Measurements from ENCODE around the gene MTHFD2L.
A peak's percentile ranks its signal among the peaks of the same experiment; 100 is the strongest.

Gene MTHFD2L

GRCh38 chr4:74132944-74133343 is 25.0 kb upstream of the MTHFD2L start:
- no peak for DNase-seq (ENCODE audit: low spot score)

- peak; percentile 40 for DNase-seq (ENCODE audit: low spot score)
Measured at GRCh38 chr4:74133786-74134499, 24.0 kb upstream of the MTHFD2L start.

- no peak for DNase-seq (ENCODE audit: low spot score)
Measured at GRCh38 chr4:74134500-74134852, 23.4 kb upstream of the MTHFD2L start.

- DNase-seq (ENCODE audit: low spot score) = no peak
Measured at GRCh38 chr4:74146581-74147129, 11.3 kb upstream of the MTHFD2L start.

- DNase-seq (ENCODE audit: low spot score) = no peak
Measured at GRCh38 chr4:74148205-74148604, 9.7 kb upstream of the MTHFD2L start.

GRCh38 chr4:74152836-74153235 is 5.1 kb upstream of the MTHFD2L start:
- no peak for DNase-seq (ENCODE audit: low spot score)

- no peak for DNase-seq (ENCODE audit: low spot score)
Measured at GRCh38 chr4:74156521-74156920, 1.4 kb upstream of the MTHFD2L start.

GRCh38 chr4:74157154-74157553 is 764 bp upstream of the MTHFD2L start:
- no peak for DNase-seq (ENCODE audit: low spot score)

GRCh38 chr4:74158466-74159142 is 686 bp downstream of the MTHFD2L start:
- peak; percentile 56 for DNase-seq (ENCODE audit: low spot score)

- DNase-seq (ENCODE audit: low spot score) = no peak
Measured at GRCh38 chr4:74159143-74159709, 1.3 kb downstream of the MTHFD2L start.

GRCh38 chr4:74161666-74162450 is 3.9 kb downstream of the MTHFD2L start:
- no peak for DNase-seq (ENCODE audit: low spot score)

- DNase-seq (ENCODE audit: low spot score) = no peak
Measured at GRCh38 chr4:74166135-74166534, 8.2 kb downstream of the MTHFD2L start.

GRCh38 chr4:74166818-74167217 is 8.9 kb downstream of the MTHFD2L start:
- no peak for DNase-seq (ENCODE audit: low spot score)

GRCh38 chr4:74167585-74167984 is 9.7 kb downstream of the MTHFD2L start:
- no peak for DNase-seq (ENCODE audit: low spot score)

- DNase-seq (ENCODE audit: low spot score) = no peak
Measured at GRCh38 chr4:74168841-74169240, 10.9 kb downstream of the MTHFD2L start.

GRCh38 chr4:74173321-74173720 is 15.4 kb downstream of the MTHFD2L start:
- no peak for DNase-seq (ENCODE audit: low spot score)

GRCh38 chr4:74174421-74174820 is 16.5 kb downstream of the MTHFD2L start:
- no peak for DNase-seq (ENCODE audit: low spot score)

GRCh38 chr4:74174941-74175340 is 17.0 kb downstream of the MTHFD2L start:
- no peak for DNase-seq (ENCODE audit: low spot score)

GRCh38 chr4:74175379-74175778 is 17.5 kb downstream of the MTHFD2L start:
- DNase-seq (ENCODE audit: low spot score) = no peak

GRCh38 chr4:74178798-74179197 is 20.9 kb downstream of the MTHFD2L start:
- DNase-seq (ENCODE audit: low spot score) = no peak

GRCh38 chr4:74181219-74181618 is 23.3 kb downstream of the MTHFD2L start:
- no peak for DNase-seq (ENCODE audit: low spot score)

- DNase-seq (ENCODE audit: low spot score) = no peak
Measured at GRCh38 chr4:74188912-74189311, 31.0 kb downstream of the MTHFD2L start.

All from cerebellar cortex (tissue), 1 donor.